ENCODE data around the gene SDHB.

SDHB gene

GRCh38 chr1:17043676-17044075 is 10.2 kb downstream of the SDHB start:
- DNase-seq = no peak

DNA sequence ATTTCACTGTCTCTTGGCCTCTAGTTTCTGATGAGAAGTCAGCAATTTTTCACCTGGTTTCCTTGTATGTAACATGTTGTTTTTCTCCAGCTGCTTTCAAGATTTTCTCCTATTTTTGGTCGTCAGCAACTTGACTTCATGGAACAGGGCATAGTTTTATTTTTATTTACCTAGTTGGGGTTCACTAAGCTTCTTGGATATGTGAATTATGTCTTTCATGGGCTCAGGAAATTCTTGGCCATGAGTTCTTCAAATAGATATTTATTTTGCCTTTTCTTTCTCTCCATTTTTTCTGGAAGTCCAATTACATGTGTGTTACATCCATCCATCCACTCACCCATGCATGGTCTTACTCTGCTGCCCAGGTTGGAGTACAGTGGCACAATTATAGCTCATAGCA is 13.7 kb downstream of the SDHB start:
- no peak for DNase-seq

DNA sequence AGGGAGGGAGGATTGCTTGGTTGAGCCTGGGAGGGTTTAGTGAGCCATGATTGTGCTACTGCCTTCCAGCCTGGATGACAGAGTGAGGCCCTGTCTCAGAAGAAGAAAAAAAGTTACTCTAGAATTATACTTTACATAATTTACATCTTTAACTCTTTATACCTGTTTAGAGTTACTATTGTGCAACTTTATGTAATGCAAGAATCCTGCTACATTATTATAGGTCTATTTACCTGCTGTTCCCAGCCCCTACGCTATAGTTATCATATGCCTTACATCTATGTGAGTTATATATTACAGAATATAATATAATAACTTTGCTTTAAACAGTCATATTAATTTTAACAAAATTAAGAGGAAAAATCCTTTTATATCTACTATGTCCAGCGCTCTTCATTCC is 14.3 kb downstream of the SDHB start:
- no peak for DNase-seq

DNA sequence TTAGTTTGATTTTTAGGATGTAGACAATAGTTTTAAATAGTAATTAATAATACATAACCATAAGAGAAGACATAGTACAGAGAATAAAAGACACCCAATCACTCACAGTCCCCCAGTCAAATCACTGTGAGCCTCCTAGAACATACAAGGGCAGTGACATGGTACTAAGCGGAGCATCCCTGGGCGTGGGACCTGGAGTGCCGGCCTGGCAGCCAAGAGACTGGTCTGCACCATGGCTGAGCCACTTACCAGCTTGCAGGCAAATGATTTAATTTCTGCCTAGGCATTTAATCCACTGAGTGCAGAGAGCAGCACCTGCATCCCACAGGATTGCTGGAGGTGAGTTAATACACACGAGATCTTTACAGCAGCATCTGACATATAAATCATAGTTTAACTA is 20.4 kb downstream of the SDHB start:
- no peak for DNase-seq

GRCh38 chr1:17032741-17033140 is 21.1 kb downstream of the SDHB start:
- no peak for DNase-seq

DNA sequence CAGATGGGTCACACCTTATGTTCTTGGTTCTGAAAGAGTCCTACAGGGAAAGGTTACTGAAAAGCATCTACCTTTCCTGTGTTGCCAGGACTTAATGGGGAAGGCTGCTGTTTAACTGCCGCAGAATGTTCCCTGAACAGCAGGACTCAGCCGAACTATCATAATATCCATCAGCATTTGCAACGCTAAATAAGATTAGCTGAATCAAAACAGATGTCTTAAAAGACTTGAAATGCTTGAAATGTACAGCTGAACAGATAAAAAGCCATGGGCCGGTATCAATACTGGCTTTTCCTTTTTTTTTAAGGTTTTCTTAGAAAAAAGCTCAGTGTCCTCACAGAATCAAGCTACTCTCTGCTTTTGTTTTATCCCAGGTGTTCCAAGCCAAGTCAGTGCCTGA is 22.4 kb downstream of the SDHB start:
- DNase-seq = no peak

DNA sequence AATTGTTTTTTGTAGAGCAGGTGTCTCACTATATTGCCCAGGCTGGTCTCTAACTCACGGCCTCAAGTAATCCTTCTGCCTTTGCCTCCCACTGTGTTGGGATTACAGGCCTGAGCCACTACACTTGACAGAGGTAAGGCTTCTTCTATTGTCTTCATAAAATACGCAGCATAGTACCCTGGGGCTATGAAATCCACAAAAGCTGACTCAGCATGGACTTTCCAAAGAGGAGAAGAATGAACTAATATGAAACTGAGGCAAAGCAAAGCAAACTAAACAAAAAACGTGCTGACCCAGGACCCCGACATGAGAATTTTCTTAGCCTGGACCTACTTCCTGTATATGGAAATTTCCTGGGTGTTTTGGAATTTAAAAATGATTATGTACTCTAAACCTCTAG is 23.6 kb downstream of the SDHB start:
- no peak for DNase-seq

GRCh38 chr1:17028662-17029188 is 25.1 kb downstream of the SDHB start:
- DNase-seq = no peak

- no peak for DNase-seq
These were observed 25.9 kb downstream of the SDHB start for GRCh38 chr1:17027900-17028299.

DNA sequence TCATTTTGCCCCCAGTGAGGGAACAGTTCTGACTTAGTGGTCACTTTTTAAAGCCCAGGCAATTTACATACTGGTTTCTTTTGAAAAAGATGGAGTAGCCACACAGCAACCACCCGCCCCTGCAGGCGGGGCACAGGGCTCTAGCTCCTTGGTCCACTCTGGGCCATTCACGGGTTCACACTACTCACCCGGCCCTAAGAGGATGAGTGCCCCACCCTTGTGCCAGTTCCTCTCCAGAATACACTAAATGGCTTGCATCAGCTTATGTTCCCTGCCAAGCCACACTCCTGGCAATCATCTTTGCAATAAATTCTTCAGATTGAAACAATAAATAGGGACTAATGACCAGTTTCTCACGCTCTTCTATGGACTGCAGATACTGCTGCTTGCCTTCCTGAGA is 26.4 kb downstream of the SDHB start:
- DNase-seq = no peak

- no peak for DNase-seq
These were observed 29.1 kb downstream of the SDHB start for GRCh38 chr1:17024721-17025120.

- no peak for DNase-seq
These were observed 30.3 kb downstream of the SDHB start for GRCh38 chr1:17023573-17023972.

- DNase-seq = no peak
These were observed 30.7 kb downstream of the SDHB start for GRCh38 chr1:17023102-17023501.

DNA sequence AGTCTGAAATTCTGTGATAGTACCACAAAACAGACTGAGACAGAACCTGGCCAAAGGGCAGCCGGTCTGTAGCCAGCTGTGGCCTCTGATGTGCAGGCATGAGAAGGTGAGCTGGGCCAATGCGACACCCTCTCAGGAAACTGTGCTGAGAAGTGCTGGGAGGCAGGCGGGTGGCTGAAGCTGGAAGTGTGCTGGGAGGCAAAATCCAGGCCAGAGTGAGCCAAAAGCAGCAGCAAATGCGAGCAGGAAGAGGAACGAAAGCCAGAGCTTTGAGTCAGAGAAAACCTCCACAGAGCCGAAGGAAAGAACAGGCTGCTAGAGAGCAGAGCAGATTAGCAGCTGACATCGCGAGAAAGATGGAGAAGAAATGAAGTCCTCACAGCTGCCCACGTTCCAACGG is 31.9 kb downstream of the SDHB start:
- no peak for DNase-seq

- no peak for DNase-seq
These were observed 33.3 kb downstream of the SDHB start for GRCh38 chr1:17020502-17020901.

DNA sequence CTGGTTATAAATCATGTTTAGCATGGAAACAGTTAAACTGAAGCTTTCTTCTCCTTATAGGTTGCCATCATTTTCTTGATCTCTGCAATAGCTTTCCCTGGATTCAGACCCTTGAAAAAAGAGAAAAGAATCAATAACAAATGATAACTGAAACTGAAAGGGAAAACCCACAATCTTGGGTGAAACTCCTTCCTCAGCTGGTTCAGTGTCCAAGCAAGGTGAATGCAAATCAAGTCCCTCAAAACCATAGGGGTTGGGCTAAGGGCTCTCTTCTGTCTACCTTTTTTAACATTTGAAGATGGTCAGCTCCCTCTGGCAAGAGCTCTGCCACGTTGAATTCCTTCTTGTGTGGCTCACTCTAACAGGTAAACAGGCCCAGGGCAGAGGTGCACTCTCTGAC is 35.0 kb downstream of the SDHB start:
- DNase-seq = no peak

DNA sequence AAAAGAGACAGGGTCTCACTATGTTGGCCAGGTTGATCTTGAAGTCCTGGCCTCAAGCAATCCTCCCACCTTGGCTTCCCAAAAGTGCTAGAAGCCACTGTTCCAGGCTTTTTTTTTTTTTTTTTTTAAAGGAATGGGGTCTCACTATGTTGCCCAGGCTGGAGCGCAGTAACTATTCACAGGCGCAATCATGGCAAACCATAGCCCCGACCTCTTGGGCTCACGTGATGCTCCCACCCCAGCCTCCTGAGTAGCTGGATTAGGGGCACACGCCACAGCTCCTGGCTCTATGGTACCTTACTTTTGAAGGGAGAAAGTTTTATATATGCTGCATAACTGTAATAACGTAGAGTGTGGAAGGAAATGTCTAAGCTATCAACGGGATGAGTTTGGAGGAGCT is 36.4 kb downstream of the SDHB start:
- no peak for DNase-seq

DNA sequence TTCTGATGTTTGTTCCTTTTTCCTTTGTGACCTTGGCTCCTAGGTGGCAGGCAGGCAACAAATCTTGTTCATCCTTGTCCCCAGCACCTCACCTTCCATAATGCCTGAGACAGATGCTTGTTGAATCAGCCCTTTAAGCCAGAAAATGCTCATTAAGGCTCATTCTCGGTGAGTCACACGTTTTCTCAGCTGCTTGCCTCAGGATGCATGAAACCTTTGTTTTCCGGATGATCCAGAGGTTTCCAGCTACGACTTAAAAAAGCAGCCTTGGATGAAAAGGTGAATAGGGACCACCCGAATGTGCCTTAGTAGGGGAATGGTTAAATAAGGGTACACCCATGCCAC is 37.5 kb downstream of the SDHB start:
- DNase-seq = no peak

- no peak for DNase-seq
These were observed 38.9 kb downstream of the SDHB start for GRCh38 chr1:17014671-17015567.

DNA sequence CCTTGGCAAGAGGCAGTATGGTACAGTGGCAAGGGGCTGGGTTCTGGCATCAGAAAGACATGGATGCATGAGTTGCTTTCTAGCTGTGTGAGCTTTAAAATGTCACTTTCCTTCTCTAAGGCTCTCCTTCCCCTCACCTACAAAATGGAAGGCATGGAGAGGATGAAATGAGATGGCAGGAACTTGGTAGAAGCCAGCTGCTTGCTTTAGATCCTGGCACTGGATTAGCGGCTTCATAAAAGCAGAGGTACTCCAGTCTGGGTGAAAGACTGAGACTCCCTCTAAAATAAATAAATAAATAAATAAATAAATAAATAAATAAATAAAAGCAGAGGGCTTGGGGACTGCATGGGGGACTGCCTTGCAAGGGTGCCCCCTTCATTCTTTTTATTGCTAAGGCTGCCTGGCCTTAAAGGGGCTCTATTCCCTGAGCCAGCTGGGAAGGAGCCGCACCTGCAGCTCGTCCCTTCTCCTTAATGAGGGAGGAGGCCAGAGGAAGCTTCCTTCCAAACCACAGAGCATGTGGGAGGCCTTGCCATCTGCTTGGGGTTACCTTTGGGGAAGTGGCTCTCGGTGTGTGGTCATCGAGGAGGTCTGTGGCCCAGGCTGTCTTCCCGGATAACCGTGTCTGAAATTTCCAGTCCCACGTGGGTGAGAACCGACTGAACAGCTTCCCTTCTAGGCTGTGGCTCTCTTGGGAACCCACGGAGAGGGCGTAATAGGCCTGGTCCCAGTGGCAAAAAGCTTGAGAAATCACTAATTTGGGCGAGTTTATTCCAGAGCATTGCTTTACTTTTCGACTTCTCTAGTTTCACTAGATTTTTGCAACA is 40.1 kb downstream of the SDHB start:
- DNase-seq = no peak

DNA sequence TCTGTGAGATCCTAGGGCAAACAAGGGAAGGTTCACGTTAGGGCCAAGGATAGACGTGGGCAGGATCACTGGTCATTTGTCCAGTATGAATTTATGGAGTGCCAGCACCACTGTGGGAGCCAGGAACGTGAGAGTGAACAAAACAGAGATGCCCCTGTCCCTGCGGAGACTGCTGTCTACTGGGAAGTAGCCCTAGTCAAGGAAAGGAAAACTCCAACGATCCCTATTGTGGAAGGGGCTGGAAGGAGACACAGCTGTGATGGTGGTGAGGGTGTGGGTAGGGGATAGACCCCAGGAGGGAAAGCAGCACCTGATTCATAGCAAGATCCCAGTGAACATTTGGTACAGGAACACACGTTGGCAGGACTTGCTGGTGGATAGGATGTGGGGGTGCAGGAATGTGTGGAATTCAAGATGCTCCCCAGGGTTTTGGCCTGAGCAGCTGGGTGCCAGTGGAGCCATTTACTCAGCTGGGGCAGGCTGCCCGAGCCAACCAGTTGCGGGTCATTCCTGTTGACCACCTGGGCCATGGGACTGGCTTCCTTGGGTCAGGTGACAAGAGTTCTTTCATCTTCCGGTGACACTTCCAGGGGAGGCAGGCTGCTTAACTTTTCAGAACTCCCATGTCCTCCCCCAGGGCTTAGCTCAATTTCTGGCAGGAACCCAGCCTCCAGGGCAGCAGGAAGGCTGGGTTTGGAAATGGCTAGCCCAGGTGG is 40.9 kb downstream of the SDHB start:
- no peak for DNase-seq

DNA sequence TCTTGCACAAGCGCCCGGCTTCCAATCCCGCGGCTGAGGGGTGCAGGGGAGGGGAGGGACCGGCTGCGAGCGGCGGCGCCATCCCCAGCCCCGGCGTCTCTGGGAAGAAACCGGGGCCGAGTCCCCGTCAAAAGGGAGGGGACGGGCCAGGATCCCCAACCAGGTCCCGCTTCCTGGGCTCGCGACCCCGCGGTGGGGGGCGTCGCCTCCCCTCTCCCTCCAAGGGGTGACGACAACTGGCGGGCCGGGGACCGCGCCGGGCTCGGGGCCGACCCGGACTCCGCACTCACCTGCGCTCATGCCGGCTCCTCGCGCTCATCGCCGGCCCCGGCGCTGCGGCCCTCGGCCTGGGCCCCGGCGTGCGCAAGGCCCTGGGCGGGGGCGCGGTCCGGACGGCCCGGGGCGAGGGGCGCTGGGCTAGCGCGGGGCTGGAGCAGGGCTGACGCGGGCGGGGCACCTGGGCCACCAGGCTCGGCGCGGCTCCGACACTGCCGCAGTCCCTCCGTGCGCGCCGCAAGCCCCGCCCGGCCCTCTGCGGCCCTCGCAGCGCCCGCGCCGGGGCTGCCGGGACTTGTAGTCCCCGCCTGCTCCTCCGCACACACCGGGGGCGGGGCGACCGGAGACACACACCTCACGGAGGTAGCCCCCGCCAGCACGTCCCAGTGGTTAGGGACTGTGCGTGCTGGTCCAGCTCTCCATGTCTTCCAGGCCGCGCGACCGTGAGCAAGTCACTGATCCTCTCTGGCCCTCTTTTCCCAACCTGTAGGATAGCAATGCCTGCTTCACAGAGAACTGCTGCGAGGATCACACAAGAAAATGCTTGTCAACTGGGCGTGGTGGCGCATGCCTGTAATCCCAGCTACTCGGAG is 42.2 kb downstream of the SDHB start, which contains the start of gene ATP13A2:
ATP13A2 (minus strand) TSS at position 490 of the 869 bp plus-strand sequence; CDS start at position 300, 190 bp downstream.
- DNase-seq = peak; percentile 74

Data from activated CD4-positive, alpha-beta T cell treated with anti-CD3 and anti-CD28 coated beads for 1 hour (primary cell).